ENCODE measurements around the gene SLC8A1. TPM values are rescaled to one million over a fixed set of nuclear protein-coding genes. Genes with fewer than 3 reads are reported as not detected.

SLC8A1 gene
- total RNA-seq: 10 to 100 TPM; 19.6 to 51.2 (median 31.2) TPM

DNA sequence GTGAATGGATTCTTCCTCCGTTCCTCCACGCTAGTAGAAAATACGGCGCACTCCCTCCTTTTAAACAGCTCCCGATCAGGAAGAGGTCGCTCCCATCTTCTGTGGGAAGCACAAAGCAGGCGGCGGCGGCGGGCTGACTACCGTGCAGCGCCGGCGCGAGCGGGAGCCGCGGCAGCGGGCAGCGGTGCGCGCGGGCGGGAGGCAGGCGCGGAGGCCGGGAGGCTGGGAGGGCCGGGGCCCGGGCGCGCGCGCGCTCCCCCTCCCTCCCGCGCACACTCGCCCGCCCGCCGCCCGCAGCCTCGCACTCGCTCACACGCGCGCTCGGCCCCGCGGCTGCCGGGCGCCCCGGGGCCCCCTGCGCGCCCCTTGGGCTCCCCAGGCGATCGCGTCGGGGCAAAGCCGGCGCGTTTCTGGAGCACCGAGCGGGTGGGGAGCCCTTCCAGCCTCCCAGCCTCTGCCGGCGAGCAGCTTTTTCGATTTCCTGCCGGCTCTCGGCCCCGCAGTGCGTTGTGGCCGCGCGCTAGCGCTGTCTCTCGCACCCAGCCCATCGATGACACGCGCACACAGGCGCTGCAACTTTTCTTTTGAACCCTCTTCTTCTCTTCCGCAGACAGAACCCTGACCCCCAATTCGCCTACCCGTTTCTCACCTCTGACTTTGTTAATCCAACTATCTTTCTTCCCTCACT is at the start of gene SLC8A1:
Gene SLC8A1, minus strand, starts transcription at position 173 of the 688 bp plus-strand sequence.
- TF ChIP-seq, protein P1, sequence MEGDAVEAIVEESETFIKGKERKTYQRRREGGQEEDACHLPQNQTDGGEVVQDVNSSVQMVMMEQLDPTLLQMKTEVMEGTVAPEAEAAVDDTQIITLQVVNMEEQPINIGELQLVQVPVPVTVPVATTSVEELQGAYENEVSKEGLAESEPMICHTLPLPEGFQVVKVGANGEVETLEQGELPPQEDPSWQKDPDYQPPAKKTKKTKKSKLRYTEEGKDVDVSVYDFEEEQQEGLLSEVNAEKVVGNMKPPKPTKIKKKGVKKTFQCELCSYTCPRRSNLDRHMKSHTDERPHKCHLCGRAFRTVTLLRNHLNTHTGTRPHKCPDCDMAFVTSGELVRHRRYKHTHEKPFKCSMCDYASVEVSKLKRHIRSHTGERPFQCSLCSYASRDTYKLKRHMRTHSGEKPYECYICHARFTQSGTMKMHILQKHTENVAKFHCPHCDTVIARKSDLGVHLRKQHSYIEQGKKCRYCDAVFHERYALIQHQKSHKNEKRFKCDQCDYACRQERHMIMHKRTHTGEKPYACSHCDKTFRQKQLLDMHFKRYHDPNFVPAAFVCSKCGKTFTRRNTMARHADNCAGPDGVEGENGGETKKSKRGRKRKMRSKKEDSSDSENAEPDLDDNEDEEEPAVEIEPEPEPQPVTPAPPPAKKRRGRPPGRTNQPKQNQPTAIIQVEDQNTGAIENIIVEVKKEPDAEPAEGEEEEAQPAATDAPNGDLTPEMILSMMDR (IDR thresholded peaks at IDR 0.05): no peak
- TF ChIP-seq POLR2A (IDR thresholded peaks at IDR 0.05): no peak
- H3K9me3 ChIP-seq: no peaks in the 10 kb centered on the region
- peak within 1 kb of the TSS; percentile 30 to 65 (median 46) for H3K4me3 ChIP-seq
- no peaks in the 10 kb centered on the region for H3K27me3 ChIP-seq
- no peaks in the 10 kb centered on the region for H3K36me3 ChIP-seq
- DNase-seq: peak in 1 of 3 donors; percentile 56
- no peaks in the 10 kb centered on the region for H3K4me1 ChIP-seq
- peak within 1 kb of the TSS in 3 of 4 donors; percentile 55 to 78 (median 72) for H3K27ac ChIP-seq

DNA sequence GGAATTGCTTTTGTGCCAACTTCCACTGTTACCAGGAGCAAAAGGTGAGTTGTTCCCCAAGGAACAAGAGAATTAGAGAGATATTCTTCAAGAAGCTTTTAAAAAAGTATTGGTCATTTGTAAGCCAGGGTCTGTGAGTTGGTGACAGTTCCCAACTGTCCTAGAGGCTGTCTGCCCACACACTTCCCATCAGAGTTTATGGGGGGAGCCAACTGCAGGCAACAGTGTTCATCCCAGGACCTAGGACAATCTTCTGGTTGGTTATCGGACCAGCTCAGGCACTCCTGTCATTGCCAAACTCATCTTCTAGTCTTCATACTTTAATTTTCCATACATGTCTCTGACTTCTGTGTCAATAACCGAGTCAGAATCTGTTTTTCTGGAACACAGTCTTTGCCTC is 47.5 kb upstream of the SLC8A1 start:
- TF ChIP-seq POLR2A (IDR thresholded peaks at IDR 0.05): no peak
- TF ChIP-seq, protein P1 (IDR thresholded peaks at IDR 0.05): no peak
- no peaks in the 10 kb centered on the region for H3K9me3 ChIP-seq

DNA sequence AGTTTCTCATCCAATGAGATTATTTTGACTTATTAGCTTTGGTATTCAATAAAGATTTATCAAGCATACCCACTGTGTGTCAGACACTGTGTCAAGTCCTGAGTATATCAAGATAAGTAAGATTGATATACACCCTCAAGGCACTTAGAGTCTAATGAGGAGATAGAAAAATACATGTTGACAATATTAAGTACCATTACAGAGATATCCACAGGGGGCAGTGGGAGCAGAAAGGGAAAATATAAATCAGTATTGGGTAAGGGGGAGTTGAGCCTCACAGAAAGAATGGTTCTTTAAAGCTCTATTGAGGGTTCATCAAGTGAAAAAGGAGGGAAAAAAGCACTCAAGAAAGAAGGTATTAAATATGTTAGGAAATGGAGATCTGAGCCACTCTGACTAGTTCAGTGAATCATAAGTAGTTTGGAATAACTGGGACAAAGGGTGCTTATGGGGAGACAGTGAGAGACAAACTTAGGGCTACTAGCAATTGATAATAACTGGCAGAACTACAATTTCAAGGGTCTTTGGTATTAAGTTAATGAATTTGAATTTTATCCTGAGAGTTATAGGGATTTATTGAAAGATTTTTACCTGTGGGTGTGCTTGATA is 45.5 kb upstream of the SLC8A1 start:
- TF ChIP-seq, protein P1 (IDR thresholded peaks at IDR 0.05): no peak
- no peak for TF ChIP-seq POLR2A (IDR thresholded peaks at IDR 0.05)
- no peaks in the 10 kb centered on the region for H3K9me3 ChIP-seq
- no peak overlapping the region for H3K4me3 ChIP-seq
- no peak for DNase-seq
- no peaks in the 10 kb centered on the region for H3K36me3 ChIP-seq
- no peaks in the 10 kb centered on the region for H3K4me1 ChIP-seq
- H3K27ac ChIP-seq: no peak overlapping the region
- no peaks in the 10 kb centered on the region for H3K27me3 ChIP-seq

More for the DNA sequence above, 47.5 kb upstream of the SLC8A1 start:
- H3K4me3 ChIP-seq: no peak overlapping the region
- no peaks in the 10 kb centered on the region for H3K4me1 ChIP-seq
- no peak overlapping the region for H3K27ac ChIP-seq
- H3K36me3 ChIP-seq: no peaks in the 10 kb centered on the region
- no peaks in the 10 kb centered on the region for H3K27me3 ChIP-seq
- DNase-seq: no peak

DNA sequence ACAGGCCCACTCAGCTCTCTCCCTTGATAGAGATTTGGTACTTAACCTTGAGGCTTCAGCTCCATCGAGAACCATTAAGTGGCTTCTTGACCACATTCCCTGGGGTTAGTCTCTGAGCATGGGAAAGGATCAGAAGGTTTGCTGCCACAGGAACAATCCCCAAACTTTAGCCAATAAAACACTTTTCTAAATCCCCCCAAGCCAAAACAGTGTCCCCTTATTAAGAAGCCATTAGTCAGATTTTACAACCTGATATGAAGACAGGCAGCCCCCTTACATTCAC is 37.7 kb upstream of the SLC8A1 start:
- Histone ChIP-seq H3K27me3 (no peaks in the 10 kb centered on the region), H3K27ac (peak overlapping the region in 2 of 4 donors; percentile 27 to 32), H3K36me3 (no peaks in the 10 kb centered on the region), H3K4me3 (peak overlapping the region in 2 of 4 donors; percentile 13 to 39), H3K9me3 (no peaks in the 10 kb centered on the region), H3K4me1 (peaks cover 0 to 5% (median 0%) of the 10 kb centered on the region in 4 donors)
- TF ChIP-seq POLR2A (IDR thresholded peaks at IDR 0.05): no peak
- TF ChIP-seq, protein P1 (IDR thresholded peaks at IDR 0.05): no peak
- DNase-seq: no peak

DNA sequence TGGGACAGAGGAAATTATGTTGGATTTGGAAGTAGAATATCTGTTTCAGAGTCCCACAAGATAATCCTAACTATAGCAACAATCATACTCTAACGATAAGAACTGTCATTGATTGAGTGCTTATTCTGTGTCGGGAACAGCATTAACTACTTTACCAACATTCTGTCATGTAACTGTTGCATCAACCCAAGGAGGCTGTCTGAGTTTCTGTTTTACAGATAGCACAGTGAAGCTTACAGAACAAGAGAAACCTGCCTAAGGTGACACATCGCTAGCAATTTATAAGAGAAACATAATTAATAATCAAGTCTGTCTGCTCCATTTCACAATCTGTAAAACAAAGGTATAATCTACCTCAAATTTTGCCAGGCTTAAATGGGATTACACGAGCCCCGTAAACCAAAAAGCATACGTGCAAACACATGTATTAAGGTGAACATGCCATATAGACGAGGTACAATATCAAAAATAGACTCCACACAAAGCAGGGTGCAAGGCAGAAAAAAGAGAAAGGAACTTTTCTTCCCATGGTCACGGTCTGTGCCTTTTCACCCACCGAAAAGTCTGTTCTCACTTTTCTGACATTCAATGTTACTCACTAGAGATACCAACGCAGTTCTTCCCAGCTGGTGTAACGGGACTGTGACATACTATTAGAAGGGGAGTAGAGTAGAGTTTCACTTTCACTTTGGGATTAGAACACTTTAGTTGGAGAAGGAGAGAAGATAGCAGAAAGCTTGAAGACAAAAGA is 37.2 kb upstream of the SLC8A1 start:
- no peaks in the 10 kb centered on the region for H3K36me3 ChIP-seq
- no peak for TF ChIP-seq POLR2A (IDR thresholded peaks at IDR 0.05)
- TF ChIP-seq, protein P1 (IDR thresholded peaks at IDR 0.05): no peak
- H3K9me3 ChIP-seq: no peaks in the 10 kb centered on the region
- peak overlapping the region in 2 of 4 donors; percentile 27 to 32 for H3K27ac ChIP-seq
- no peaks in the 10 kb centered on the region for H3K27me3 ChIP-seq
- H3K4me1 ChIP-seq: peaks cover 0 to 5% (median 0%) of the 10 kb centered on the region in 4 donors
- no peak for DNase-seq
- H3K4me3 ChIP-seq: peak overlapping the region in 2 of 4 donors; percentile 13 to 39

Data from Peyer's patch (tissue), 4 donors.